HG03025 (cell line): ENCODE data around the gene CASP3.
"Not testable (repeated sequence)": the region's sequence is repeated elsewhere in the genome, so short reads cannot be mapped to it uniquely, and the experiment has no call there.

Experiments
- ATAC-seq: cut with Tn5 transposase; IDR thresholded peaks from one replicate; pipeline ENCODE4 v1.9.1; 2021; ENCODE audit warnings: mild to moderate bottlenecking, moderate library complexity; ENCODE audit not compliant: unreplicated experiment, low FRiP score

The CASP3 gene

GRCh38 chr4:184598753-184599491, 50.3 kb downstream of the CASP3 start:
- no peak for ATAC-seq

- ATAC-seq, result no peak
Observed at GRCh38 chr4:184596617-184597185, 52.5 kb downstream of the CASP3 start.

DNA sequence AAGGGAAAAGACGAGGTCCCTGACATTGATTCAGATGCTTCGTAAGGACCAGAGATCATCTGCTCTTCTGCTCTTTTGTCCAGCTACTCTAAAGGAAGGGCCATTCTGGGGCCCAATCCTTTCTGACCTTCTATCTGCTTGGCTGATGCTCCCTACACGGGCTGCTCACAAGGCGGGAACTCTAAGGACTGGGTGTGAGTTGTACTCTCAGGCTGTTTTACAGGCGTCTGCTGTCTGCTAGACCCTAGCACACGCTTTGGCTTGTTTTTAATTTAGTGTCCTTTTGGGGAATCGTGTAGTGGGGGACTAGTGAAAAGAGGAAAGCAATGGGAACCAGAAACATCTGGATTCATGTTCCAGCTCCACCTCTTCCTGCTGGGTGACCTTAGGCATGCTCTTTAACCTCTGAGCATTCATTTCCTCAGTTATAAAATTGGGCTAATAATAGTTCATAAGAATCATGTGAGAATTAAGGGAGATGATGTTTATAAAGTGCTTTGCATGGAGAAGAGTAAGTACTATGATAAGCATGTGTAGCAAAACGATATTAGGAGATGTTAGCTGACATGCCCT, 53.1 kb downstream of the CASP3 start:
- no peak for ATAC-seq

DNA sequence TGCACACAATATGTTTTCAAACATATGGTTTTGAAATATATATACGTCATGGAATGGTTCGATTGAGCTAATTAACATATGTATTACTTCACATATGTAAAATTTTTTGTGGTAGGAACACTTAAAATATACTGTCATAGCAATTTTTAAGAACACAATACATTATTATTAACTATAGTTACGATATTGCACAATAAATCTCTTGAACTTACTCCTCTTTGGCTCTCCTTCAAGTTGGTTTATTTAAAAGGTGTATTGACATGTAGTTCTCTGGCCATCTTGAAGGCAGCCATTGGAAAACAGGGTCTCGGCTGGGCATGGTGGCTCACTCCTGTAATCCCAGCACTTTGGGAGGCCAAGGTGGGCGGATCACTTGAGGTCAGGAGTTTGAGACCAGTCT, 53.8 kb downstream of the CASP3 start:
- ATAC-seq, result no peak

GRCh38 chr4:184593461-184593860, 55.8 kb downstream of the CASP3 start:
- ATAC-seq, result no peak

DNA sequence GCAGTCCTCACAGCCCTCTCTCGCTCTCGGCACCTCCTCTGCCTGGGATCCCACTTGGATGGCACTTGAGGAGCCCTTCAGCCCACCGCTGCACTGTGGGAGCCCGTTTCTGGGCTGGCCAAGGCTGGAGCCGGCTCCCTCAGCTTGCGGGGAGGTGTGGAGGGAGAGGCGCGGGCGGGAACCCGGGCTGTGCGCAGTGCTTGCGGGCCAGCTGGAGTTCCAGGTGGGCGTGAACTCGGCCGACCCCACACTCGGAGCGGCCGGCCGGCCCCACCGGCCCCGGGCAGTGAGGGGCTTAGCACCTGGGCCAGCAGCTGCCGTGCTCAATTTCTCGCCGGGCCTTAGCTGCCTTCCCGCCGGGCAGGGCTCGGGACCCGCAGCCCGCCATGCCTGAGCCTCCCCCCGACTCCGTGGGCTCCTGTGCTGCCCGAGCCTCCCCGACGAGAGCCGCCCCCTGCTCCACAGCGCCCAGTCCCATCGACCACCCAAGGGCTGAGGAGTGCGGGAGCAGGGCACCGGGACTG, 57.4 kb downstream of the CASP3 start:
- not testable (repeated sequence) for ATAC-seq

DNA sequence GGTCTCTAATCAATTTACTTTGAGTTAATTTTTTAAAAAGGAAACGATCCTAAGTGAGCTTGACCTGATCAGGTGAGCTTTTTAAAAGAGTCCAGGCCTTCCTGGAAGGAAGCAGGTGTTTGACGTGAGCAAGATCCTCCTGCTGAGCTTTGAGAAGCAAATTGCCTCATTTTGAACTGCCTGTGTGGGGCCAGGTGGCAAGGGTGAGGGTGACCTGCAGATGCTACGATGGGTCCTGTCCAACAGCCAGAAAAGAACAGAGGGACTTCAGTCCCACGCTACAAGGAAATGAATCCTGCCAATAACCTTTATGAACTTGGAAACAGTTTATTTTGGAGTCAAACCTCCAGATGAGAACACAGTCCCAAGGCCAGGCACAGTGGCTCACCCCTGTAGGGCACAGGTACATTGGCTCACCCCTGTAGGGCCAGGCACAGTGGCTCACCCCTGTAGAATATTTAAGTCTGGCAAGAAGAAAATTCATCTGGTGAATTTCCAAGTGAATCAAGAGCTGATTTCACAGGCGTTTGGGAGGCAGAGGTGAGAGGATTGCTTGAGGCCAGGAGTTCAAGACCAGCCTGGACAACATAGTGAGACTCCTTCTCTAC, 58.1 kb downstream of the CASP3 start:
- ATAC-seq, result no peak

- no peak for ATAC-seq
Observed at GRCh38 chr4:184590196-184590595, 59.1 kb downstream of the CASP3 start.

DNA sequence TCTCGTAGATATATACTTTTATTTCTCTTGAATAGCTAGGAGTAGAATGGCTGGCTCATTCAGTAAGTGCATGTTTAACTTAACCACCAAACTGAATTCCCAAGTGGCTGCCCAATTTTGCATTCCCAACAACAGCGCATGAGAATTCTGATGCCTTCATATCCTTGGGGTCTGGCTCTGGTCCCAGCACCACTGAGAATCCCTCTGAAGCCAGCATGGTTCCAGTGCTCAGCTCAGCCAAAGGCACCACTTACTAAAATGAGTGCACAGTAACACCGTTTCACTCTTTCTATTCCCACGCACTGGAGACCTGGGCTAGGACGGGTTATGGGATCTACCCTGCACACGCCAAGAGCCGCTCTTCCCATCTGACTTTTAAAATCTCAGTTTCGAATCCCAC, 60.4 kb downstream of the CASP3 start:
- ATAC-seq, result no peak

GRCh38 chr4:184587701-184588100, 61.5 kb downstream of the CASP3 start:
- no peak for ATAC-seq

DNA sequence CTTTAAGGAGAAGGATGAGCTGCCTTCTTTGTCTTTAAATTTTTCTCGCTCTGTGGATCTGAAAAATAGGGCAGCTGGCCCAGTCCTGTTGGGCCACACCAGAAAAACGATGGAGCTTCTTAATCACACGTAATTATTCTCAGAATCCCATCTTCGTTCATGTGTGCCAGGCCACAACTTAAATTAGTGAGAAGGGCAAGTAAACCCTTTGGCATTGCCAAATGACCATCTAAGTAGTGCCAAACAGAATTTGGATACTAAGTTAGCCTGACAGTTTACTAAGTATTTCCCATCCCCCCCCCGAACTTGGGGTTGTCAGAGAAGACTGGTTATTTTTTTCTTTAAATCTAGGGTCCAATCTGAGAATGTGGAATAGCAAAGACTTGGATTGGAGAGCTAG, 62.0 kb downstream of the CASP3 start:
- ATAC-seq, result no peak

DNA sequence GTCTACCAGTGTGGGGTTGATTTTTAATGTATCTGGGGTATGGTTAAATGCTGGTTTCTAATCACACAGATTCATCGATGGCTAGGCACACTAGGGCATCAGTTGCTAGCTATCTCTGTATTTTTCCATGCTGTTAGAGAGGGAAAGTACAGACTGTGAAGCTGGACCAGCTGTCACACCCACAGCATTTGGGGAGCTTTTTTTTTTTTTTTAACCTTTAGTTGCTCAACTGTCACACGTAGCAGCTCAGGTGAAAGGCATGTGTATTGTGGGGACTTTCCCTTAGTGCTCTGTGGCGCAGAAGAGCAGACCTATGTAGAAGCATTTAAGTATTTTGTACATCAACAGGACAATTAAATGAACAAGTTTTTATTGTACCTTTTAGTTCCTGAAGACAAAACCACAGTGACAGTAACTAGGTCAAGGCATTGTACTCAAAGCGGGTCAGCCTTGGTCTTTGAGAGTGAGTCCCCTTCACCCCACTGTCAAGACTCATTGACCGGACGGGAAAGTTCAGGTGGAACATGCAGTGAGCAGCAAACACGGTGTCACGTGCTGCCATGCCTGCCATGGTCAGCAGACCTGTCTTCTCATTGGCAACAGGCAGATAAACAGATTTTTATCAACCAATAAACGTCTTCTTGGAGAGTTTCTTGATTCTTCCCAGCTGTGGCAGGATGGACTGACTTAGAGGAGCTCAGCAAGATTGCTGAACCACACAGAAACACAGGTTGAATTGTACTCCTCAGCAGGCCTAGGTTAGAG, 65.3 kb downstream of the CASP3 start:
- ATAC-seq, result no peak
